MM.1S (cell line): ENCODE measurements around the gene PBX3.

Source experiments
- CTCF ChIP-seq: fragments of 300-600 bp; sonication (generic); IDR thresholded peaks from 2 replicates; pipeline ENCODE4 v1.5.1; 2016; ENCODE audit warnings: antibody characterized with exemption, low read length, mixed read lengths
- EZH2 ChIP-seq: fragments of 300-600 bp; sonication (generic); optimal IDR thresholded peaks from 2 replicates; pipeline ENCODE3; 2017; ENCODE audit warnings: low read depth, mild to moderate bottlenecking, antibody characterized with exemption, low read length, mixed read lengths

- TF ChIP-seq CTCF, result no peak
- no peak for TF ChIP-seq EZH2
Measured at GRCh38 chr9:125764198-125764597, 17.0 kb downstream of the PBX3 start.
